Measurements from ENCODE around the gene DNAH10. TPM values are rescaled to one million over a fixed set of nuclear protein-coding genes. Genes with fewer than 3 reads are reported as not detected.

Gene DNAH10
- total and polyA plus RNA-seq, 8 donors: 0.02 to 0.59 (median 0.09) TPM; not detected in 1

DNA sequence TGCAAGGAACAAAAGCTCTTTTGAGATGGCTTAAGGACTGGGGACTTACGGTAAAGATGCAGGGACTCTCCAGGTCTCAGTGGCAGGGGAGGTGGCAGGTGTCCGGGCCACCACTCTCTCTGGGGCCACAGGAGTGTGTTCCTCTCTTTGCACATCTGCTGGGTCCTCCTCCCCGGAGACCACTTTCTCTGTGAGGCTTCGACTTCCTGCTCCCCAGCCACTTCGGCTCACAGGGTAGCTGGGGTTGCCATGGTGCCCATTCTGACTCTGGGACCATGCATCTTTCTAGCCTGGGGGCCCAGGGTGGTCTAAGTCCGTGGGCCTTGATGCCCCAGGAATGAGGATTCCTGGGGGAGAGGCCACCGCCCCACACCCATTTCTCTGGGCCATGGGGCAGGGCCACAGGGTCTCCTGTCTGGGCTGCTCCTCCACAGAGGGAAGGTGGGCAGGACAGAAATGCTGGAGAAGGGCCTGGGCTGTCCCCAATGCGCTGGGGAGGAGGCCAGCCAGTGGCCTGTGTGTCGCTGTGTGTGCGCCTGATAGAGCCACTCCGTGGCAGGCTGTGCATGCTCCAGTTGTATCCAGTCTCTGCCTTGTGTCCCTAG lies 172.0 kb downstream of the DNAH10 start:
- WGBS, 2 donors: 84 to 87% methylated on average over 11 of the region's 11 CpGs
- TF ChIP-seq, protein P1, sequence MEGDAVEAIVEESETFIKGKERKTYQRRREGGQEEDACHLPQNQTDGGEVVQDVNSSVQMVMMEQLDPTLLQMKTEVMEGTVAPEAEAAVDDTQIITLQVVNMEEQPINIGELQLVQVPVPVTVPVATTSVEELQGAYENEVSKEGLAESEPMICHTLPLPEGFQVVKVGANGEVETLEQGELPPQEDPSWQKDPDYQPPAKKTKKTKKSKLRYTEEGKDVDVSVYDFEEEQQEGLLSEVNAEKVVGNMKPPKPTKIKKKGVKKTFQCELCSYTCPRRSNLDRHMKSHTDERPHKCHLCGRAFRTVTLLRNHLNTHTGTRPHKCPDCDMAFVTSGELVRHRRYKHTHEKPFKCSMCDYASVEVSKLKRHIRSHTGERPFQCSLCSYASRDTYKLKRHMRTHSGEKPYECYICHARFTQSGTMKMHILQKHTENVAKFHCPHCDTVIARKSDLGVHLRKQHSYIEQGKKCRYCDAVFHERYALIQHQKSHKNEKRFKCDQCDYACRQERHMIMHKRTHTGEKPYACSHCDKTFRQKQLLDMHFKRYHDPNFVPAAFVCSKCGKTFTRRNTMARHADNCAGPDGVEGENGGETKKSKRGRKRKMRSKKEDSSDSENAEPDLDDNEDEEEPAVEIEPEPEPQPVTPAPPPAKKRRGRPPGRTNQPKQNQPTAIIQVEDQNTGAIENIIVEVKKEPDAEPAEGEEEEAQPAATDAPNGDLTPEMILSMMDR (IDR thresholded peaks at IDR 0.05): no peak
- intact Hi-C loops (cut with DNase I): no loop called here
- Histone ChIP-seq H3K4me1 (no peaks in the 10 kb centered on the region), H3K27me3 (no peaks in the 10 kb centered on the region), H3K36me3 (peaks cover 0 to 6% (median 6%) of the 10 kb centered on the region in 3 donors), H3K9me3 (no peaks in the 10 kb centered on the region), H3K27ac (no peak overlapping the region), H3K4me3 (no peak overlapping the region)
- FAIRE-seq (no peak), ATAC-seq (no peak), DNase-seq (no peak)

DNA sequence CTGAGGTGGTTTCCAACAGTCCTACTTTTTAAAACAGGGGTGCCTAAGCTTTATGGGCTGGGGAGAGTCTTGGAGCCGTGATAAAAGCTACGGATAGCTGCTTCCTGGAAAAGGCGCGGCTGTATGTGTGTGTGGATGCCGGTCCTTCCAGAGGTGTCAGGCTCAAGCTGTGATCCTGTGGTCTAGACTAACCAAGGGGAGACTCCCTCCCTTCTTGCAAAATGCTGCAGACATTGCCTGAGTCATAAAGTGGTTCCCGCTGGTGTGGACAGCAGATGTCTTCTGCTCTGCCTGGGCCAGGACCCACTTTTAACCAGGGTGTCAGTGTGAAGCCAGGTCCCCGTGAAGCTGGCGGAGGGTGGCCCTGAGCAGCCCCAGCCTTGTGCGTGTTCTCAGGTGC lies 172.7 kb downstream of the DNAH10 start:
- ATAC-seq (no peak), DNase-seq (no peak), FAIRE-seq (no peak)
- no peak overlapping the region for H3K27ac ChIP-seq
- no peaks in the 10 kb centered on the region for H3K4me1 ChIP-seq
- H3K36me3 ChIP-seq: peaks cover 0 to 6% (median 6%) of the 10 kb centered on the region in 3 donors
- H3K27me3 ChIP-seq: no peaks in the 10 kb centered on the region
- no peak overlapping the region for H3K4me3 ChIP-seq
- H3K9me3 ChIP-seq: no peaks in the 10 kb centered on the region
- TF ChIP-seq, protein P1 (IDR thresholded peaks at IDR 0.05): no peak
- intact Hi-C loops (cut with DNase I): no loop called here
- WGBS, 2 donors: 84 to 87% methylated on average over 9 of the region's 9 CpGs

DNA sequence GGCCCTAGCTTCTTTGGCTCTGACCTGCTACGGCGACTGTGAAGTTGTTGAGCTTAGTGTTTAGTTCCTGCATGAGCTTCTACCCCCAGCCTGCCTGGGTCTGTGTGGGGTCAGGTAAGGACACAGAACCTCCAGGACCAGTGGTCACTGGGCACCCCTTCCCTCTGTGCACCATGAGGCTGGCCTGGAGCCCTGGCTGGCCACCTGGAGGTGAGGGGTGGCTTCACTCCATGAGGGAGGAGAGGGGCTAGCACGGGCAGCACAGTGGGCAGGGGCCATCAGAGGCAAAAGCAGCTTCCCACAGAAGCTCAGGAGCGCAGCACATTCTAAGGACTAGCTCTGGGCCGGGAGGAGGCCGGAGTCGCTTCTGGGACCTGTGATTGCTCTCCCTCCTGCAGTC lies 173.9 kb downstream of the DNAH10 start:
- ATAC-seq: no peak

DNA sequence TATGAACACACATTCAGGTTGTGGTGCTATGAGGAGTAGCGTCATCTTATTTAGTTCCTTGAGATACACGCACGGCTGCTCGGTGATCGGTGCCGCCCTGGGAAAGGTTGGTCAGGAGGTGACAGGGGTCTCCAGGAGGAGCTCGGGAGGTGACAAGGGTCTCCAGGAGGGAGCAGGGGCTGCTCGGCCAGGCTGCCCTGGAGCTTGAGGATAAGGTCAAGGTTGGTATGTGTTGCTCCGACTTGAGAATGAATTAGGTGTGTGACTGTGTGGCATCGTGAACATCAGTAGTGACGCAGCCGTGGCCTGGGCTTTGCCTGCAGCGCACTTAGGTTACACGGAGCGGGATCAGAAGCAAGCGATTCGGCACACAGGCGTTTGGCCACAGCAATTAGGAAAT lies 174.4 kb downstream of the DNAH10 start:
- no peaks in the 10 kb centered on the region for H3K9me3 ChIP-seq
- FAIRE-seq: no peak
- TF ChIP-seq, protein P1 (IDR thresholded peaks at IDR 0.05): no peak
- H3K4me3 ChIP-seq: no peak overlapping the region
- no peak overlapping the region for H3K27ac ChIP-seq
- DNase-seq: no peak
- 94 to 97% methylated on average over 18 of the region's 18 CpGs for WGBS, 2 donors
- intact Hi-C loops (cut with DNase I): no loop called here
- peaks cover 0 to 7% (median 6%) of the 10 kb centered on the region in 3 donors for H3K36me3 ChIP-seq
- H3K4me1 ChIP-seq: no peaks in the 10 kb centered on the region
- no peak for ATAC-seq
- no peaks in the 10 kb centered on the region for H3K27me3 ChIP-seq

More for the DNA sequence above, 173.9 kb downstream of the DNAH10 start:
- TF ChIP-seq, protein P1 (IDR thresholded peaks at IDR 0.05): no peak
- Histone ChIP-seq H3K27ac (no peak overlapping the region), H3K9me3 (no peaks in the 10 kb centered on the region), H3K4me1 (no peaks in the 10 kb centered on the region), H3K27me3 (no peaks in the 10 kb centered on the region), H3K4me3 (no peak overlapping the region), H3K36me3 (peaks cover 0 to 6% (median 6%) of the 10 kb centered on the region in 3 donors)
- DNase-seq (no peak), FAIRE-seq (no peak)
- 90 to 95% methylated on average over 7 of the region's 7 CpGs for WGBS, 2 donors
- intact Hi-C loops (cut with DNase I): no loop called here

DNA sequence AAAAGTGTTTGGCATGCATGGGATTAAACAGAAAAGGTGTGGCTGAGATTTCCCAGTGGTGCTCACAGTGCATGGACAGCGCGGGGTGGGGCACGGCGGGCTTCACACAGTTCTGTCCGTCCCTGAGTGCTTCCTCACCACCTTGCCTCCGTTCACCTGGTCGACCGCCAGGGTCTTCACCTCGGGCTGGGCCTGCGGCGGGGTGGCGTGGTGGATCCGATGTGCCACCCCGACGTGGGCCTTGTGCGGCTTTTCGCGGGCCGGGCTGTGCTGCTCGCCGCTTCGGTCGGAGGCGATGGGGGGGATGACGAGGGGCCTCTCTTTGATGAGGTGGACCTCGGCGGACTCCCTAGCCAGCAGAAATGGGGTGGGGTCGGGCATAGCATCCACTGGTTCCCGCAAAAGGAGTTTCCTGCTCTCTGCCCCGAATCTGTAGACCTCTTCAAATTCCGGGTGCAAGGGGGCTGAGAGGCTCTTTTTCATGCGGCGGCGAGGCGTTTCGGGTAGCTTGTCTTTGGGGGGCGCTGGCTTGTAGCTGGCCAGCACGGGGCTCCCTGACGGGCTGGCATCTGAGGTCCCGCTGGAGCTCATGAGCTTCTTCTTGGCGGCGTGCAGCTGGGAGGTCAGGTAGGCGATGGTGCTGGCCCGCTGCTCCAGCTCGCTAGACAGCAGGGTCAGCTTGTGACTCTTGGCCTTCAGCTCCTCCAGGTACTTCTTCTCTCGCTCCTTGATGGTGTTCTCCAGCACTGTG lies 175.0 kb downstream of the DNAH10 start:
- FAIRE-seq (no peak), DNase-seq (no peak), ATAC-seq (no peak)
- H3K27ac ChIP-seq: no peak overlapping the region
- no peaks in the 10 kb centered on the region for H3K4me1 ChIP-seq
- TF ChIP-seq, protein P1 (IDR thresholded peaks at IDR 0.05): no peak
- intact Hi-C loops (cut with DNase I): no loop called here
- no peak overlapping the region for H3K4me3 ChIP-seq
- H3K36me3 ChIP-seq: peaks cover 0 to 14% (median 6%) of the 10 kb centered on the region in 3 donors
- no peaks in the 10 kb centered on the region for H3K9me3 ChIP-seq
- no peaks in the 10 kb centered on the region for H3K27me3 ChIP-seq
- 94 to 95% methylated on average over 46 of the region's 46 CpGs for WGBS, 2 donors
